A204.1 (cell line): ENCODE data around the gene LRRC52.

Source experiments
- FAIRE-seq: peaks from 2 replicates; lab custom pipeline; 2012; peaks lifted over from hg19 to GRCh38; lab: Jason Lieb, UNC

LRRC52 gene

DNA sequence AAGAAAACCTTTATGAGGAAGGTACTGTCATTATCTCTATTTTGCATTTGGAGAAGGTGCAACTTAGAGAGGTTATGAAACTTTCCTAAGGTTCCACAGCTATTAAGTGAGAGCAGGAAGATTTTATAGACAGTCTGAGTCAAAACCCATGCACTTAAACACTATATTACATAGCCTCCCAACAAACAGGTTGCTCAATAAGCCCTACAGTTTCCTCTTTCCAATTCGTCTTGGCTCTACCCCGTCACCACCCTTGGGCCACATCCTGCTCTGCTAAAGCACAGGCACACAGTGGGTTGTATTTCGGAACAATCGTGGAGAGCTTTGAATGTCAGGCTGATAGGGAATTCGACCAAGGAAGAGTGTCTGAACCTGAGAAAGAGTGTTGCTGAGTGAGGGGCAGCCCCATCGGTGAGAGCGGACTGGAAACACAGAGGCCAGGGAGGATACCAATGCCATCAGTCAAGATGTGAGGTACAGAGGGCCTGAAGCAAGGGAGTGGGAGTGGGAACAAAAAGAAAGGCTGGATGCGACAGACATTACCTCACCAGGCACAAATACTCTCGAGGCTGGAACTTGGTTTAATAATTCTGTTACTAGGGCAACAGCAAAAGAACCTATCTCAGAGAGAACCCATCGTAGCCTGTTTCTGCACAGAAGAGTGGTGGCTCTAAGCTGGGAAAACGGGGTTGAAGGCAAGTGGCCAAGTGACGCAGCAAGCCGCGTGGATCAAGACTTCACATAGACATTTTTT lies 6.3 kb upstream of the LRRC52 start:
- no peak for FAIRE-seq

DNA sequence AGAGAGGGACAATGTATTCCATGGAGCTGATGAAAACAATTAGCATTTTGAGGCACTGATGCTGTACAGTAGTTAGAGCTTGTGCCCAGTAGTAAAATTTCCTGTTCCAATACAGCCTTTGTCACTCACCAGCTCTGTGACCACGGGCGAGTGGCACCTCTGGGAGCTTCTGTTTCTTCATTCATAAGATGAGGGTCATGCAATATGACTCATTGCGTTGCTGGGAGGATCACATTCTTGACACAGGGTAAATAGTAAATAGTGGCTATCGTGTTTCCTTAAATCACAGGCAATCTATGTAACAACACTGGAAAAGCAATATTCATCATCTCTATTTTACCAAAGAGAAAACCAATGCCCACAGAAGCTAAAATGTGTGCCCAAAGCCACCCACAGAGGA lies 4.5 kb upstream of the LRRC52 start:
- no peak for FAIRE-seq

DNA sequence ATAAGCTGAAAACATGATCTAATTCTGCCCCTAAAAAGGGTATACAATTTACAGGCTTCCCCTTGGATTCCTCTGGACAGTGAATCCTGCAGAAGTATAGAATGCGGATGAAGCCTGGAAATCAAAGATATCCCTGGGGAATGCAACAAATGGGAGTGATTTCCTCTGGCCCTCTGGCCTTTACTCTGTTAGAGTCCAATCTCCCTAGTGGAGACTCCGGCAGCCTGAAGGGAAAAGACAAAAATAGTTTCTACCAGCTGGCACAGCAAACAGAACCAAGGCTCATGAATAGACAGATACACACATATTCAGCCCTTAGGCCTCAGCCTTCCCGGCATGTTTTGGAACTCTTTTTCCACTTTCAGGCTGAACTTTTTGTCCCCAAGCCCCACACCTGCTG lies 3.9 kb upstream of the LRRC52 start:
- FAIRE-seq, result no peak

- no peak for FAIRE-seq
These were observed 1.7 kb upstream of the LRRC52 start for GRCh38 chr1:165542015-165542631.

DNA sequence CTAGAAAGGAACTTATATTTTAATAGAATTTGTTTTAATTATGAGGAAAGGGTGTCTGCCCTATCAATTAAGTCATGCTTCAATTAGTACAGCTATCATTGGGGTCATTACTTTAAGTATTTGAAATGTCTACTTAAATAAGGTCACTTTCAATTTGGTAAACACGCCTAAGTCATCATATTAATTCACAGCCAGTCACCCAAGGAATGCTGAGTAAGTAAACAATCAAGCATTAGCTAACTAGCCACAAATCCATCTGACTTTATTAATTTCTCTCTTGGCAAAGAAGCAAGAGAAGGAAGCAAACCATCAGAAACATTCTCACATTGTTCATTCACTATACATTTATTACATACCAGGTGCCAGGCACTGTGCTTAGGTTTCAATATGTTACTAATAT lies 1.2 kb upstream of the LRRC52 start:
- FAIRE-seq, result no peak

DNA sequence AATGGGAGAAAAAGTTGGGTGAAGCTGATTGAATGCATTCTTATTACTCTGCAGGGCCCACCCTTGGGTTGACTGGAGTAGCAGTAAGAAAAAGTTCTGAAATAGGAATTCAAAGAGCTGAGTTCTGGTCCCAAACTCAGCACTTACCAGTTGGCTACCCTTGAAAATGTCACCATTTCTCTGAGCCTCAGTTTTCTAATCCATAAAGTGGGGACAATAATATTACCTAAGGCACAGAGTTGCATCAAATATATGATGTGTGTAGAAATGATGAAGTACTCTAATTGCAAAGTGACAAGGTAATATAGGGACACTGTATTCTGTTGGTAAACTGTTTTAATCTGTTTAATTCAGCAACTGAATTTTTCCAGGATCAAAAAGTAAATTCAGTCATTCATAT lies 1.2 kb downstream of the LRRC52 start:
- FAIRE-seq, result no peak

DNA sequence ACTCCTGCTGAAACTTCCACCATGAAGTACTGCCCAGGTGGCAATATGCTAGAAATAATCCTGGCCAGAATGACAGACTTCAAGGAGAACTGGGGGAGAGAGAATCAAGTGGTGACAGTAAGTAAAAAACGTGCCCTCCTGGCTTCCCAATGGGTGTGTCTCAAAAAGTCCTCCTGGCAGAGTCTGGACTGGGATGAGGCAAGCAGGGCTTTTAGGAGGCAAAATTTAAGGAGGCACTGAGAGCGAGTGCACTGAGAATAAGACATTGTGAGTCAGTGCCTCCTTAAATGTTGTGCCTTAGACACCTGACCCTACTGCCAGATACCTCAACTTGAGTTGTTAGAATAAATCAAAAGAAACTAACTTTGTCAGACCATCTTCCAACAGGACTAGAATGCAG lies 2.2 kb downstream of the LRRC52 start:
- FAIRE-seq, result no peak

DNA sequence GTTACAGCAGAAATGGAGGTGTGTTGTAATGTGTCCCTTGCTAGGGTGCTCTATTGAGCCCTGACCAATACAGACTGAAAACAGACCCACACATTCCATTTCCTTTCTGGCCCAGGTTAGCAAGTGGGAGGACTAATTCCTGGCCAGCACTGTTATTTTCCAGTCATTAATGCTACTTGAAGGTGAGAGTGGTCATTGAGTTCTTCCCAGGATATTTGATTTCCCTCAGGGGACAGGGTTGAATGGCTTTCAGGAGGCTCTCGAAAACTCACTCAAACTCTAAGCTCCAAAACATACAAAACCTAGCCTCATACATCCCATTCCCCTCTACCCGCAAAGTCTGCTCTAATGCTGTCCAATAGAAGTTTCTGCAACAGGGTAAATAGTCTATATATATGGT lies 6.2 kb downstream of the LRRC52 start:
- FAIRE-seq, result no peak

- FAIRE-seq, result no peak
These were observed 7.7 kb downstream of the LRRC52 start for GRCh38 chr1:165551469-165551868.

GRCh38 chr1:165560883-165561656 lies 17.3 kb downstream of the LRRC52 start:
- FAIRE-seq, result no peak

DNA sequence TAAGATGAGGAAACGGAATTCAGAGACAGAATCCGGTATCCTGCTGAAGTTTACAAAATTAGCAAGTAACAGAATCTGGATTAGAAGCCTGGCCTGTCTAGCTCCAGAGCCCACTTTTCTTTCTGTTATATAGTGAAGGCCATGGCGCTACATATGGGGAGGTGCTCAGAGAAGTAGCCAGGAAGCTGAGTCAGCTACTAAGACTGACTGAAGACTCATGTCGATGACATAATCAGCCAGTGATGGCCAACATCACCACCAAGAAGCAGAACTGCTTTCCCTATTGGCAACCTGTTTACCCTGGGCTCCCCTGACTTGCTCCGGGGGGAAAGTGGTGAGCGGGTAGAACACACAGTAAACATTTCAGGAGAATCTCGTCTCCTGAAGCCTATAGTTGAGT lies 18.8 kb downstream of the LRRC52 start:
- no peak for FAIRE-seq

DNA sequence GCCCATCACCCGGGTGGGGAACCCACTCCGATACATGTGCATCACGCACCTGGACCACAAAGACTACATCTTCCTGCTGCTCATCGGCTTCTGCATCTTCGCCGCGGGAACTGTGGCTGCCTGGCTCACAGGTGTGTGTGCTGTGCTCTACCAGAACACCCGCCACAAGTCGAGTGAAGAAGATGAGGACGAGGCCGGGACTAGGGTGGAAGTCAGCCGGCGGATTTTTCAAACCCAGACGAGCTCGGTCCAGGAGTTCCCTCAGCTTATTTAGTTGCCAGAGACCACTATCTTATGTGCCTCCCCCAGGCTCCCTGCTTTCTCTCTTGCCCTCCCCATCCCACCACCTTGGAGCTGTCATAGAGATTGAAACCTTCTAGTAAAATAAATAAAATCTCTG lies 19.8 kb downstream of the LRRC52 start:
- no peak for FAIRE-seq

- no peak for FAIRE-seq
These were observed 20.8 kb downstream of the LRRC52 start for GRCh38 chr1:165564561-165564960.

- FAIRE-seq, result no peak
These were observed 22.1 kb downstream of the LRRC52 start for GRCh38 chr1:165565751-165566490.

GRCh38 chr1:165570078-165570477 lies 26.3 kb downstream of the LRRC52 start:
- FAIRE-seq, result no peak

GRCh38 chr1:165573787-165574186 lies 30.0 kb downstream of the LRRC52 start:
- FAIRE-seq, result no peak

- no peak for FAIRE-seq
These were observed 30.5 kb downstream of the LRRC52 start for GRCh38 chr1:165574295-165574694.

- no peak for FAIRE-seq
These were observed 31.8 kb downstream of the LRRC52 start for GRCh38 chr1:165575468-165576099.

GRCh38 chr1:165576536-165576935 lies 32.7 kb downstream of the LRRC52 start:
- FAIRE-seq, result no peak

GRCh38 chr1:165577707-165578106 lies 33.9 kb downstream of the LRRC52 start:
- no peak for FAIRE-seq

GRCh38 chr1:165580931-165581871 lies 37.4 kb downstream of the LRRC52 start:
- no peak for FAIRE-seq
